C4-2B (cell line): ENCODE data around the gene ANKRD33B.

ENCODE experiments used
- CTCF ChIP-seq: fragments of 450-650 bp; conservative IDR thresholded peaks from 2 replicates; pipeline ENCODE4 v1.5.1; 2017; ENCODE audit warnings: mild to moderate bottlenecking
- ZFX ChIP-seq: fragments of 450-650 bp; IDR thresholded peaks from 2 replicates; pipeline ENCODE4 v1.6.1; 2017

DNA sequence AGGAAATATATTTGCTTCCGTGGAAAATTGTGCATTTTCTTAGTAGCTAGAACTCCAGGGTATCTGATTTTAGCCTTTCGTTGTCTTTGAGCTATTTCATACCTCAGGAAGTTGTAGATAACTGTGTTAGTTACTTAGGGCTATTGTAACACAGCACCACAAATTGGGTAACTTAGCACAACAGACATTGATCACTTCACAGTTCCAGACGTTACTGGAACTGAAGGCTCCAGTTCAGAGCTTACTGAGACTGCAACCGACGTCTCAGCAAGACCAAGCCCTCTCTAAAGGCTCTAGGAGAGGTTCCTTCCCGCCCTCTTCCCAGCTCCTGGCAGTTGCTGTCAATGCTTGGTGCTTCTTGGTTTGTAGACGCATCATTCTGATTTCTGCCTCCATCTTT is 17.7 kb upstream of the ANKRD33B start:
- TF ChIP-seq CTCF = no peak
- TF ChIP-seq ZFX = no peak
